NT2/D1 (cell line): ENCODE measurements around the gene YBX3.

Experiments
- YY1 ChIP-seq: IDR thresholded peaks from 2 replicates; pipeline ENCODE4 v1.6.1; 2011; ENCODE audit not compliant: insufficient read length, insufficient read depth
- ZNF274 ChIP-seq: IDR thresholded peaks from 2 replicates; pipeline ENCODE4 v1.6.1; 2011; ENCODE audit warnings: mild to moderate bottlenecking, low read depth, low read length

GRCh38 chr12:10732066-10732465 lies 8.9 kb upstream of the YBX3 start:
- TF ChIP-seq YY1 = no peak
- no peak for TF ChIP-seq ZNF274
